ENCODE data around the gene MRC2.

GRCh38 chr17:62679866-62680377 lies 52.5 kb downstream of the MRC2 start:
- no peak for TF ChIP-seq RAD21 (IDR thresholded peaks at IDR 0.05; ENCODE audit: low read depth)
- TF ChIP-seq CREB1 (IDR thresholded peaks at IDR 0.05; ENCODE audit: low read depth) = no peak
- TF ChIP-seq REST (IDR thresholded peaks at IDR 0.05; ENCODE audit: low read depth) = no peak
- TF ChIP-seq EP300 (IDR thresholded peaks at IDR 0.05; ENCODE audit: borderline replicate concordance) = no peak
- no peak for TF ChIP-seq YY1 (IDR thresholded peaks at IDR 0.05; ENCODE audit: low read depth)
- no peak for TF ChIP-seq MAX (IDR thresholded peaks at IDR 0.05)
- no peak for TF ChIP-seq ZBTB7A (IDR thresholded peaks at IDR 0.05; ENCODE audit: low read depth)
- TF ChIP-seq EGR1 (IDR thresholded peaks at IDR 0.05) = no peak
- no peak for TF ChIP-seq TAF1 (IDR thresholded peaks at IDR 0.05; ENCODE audit: low read depth)
- no peak for TF ChIP-seq NFIC (IDR thresholded peaks at IDR 0.05)
- no peak for TF ChIP-seq FOXM1 (IDR thresholded peaks at IDR 0.05; ENCODE audit: borderline replicate concordance, low read depth)
- TF ChIP-seq USF1 (IDR thresholded peaks at IDR 0.05) = no peak
